ENCODE results near the gene PRPF6. TPM values are rescaled to one million over a fixed set of nuclear protein-coding genes. Genes with fewer than 3 reads are reported as not detected.

PRPF6 gene
- total and polyA plus RNA-seq, 9 donors = 46.5 to 84.9 (median 69.7) TPM

GRCh38 chr20:64057628-64058498 lies 76.9 kb downstream of the PRPF6 start:
- no peak overlapping the region for H3K27ac ChIP-seq
- whole genome bisulfite sequencing, 3 donors = 29 to 39% (median 34%) methylated on average over 32 to 33 of the region's 33 CpGs
- intact Hi-C loops (cut with DNase I) = no loop called here
- H3K27me3 ChIP-seq = no peaks in the 10 kb centered on the region
- no peak for TF ChIP-seq POLR2A (IDR thresholded peaks at IDR 0.05)
- TF ChIP-seq, protein P1, sequence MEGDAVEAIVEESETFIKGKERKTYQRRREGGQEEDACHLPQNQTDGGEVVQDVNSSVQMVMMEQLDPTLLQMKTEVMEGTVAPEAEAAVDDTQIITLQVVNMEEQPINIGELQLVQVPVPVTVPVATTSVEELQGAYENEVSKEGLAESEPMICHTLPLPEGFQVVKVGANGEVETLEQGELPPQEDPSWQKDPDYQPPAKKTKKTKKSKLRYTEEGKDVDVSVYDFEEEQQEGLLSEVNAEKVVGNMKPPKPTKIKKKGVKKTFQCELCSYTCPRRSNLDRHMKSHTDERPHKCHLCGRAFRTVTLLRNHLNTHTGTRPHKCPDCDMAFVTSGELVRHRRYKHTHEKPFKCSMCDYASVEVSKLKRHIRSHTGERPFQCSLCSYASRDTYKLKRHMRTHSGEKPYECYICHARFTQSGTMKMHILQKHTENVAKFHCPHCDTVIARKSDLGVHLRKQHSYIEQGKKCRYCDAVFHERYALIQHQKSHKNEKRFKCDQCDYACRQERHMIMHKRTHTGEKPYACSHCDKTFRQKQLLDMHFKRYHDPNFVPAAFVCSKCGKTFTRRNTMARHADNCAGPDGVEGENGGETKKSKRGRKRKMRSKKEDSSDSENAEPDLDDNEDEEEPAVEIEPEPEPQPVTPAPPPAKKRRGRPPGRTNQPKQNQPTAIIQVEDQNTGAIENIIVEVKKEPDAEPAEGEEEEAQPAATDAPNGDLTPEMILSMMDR (IDR thresholded peaks at IDR 0.05) = peak; percentile 23 to 66 (median 50)
- peak; percentile 46 to 78 (median 73) for DNase-seq
- peaks cover 2% of the 10 kb centered on the region for H3K4me1 ChIP-seq (ENCODE audit: insufficient read depth)
- no peak overlapping the region for H3K4me3 ChIP-seq
- H3K9me3 ChIP-seq = no peaks in the 10 kb centered on the region
- no peaks in the 10 kb centered on the region for H3K36me3 ChIP-seq

GRCh38 chr20:64058536-64058935 lies 77.6 kb downstream of the PRPF6 start:
- no peak for DNase-seq
- H3K27me3 ChIP-seq = no peaks in the 10 kb centered on the region
- no peak overlapping the region for H3K4me3 ChIP-seq
- TF ChIP-seq EP300 (IDR thresholded peaks at IDR 0.05) = no peak
- no peak for TF ChIP-seq POLR2A (IDR thresholded peaks at IDR 0.05)
- TF ChIP-seq, protein P1 (IDR thresholded peaks at IDR 0.05) = no peak
- H3K9me3 ChIP-seq = no peaks in the 10 kb centered on the region
- intact Hi-C loops (cut with DNase I) = no loop called here
- H3K27ac ChIP-seq = no peak overlapping the region
- 53 to 66% (median 56%) methylated on average over 12 of the region's 12 CpGs for WGBS, 3 donors
- H3K36me3 ChIP-seq = no peaks in the 10 kb centered on the region
- H3K4me1 ChIP-seq (ENCODE audit: insufficient read depth) = peaks cover 2% of the 10 kb centered on the region

GRCh38 chr20:64062276-64062595 lies 81.3 kb downstream of the PRPF6 start:
- Histone ChIP-seq H3K27ac (peak overlapping the region in 1 of 2 donors; percentile 75), H3K9me3 (no peaks in the 10 kb centered on the region), H3K4me1 (ENCODE audit: insufficient read depth) (peaks cover 4% of the 10 kb centered on the region), H3K27me3 (no peaks in the 10 kb centered on the region), H3K4me3 (peak overlapping the region; percentile 69), H3K36me3 (no peaks in the 10 kb centered on the region)
- 31 to 45% (median 38%) methylated on average over 5 of the region's 5 CpGs for WGBS, 3 donors
- intact Hi-C loops (cut with DNase I) = no loop called here
- no peak for TF ChIP-seq EP300 (IDR thresholded peaks at IDR 0.05)
- TF ChIP-seq, protein P1 (IDR thresholded peaks at IDR 0.05) = no peak
- no peak for TF ChIP-seq POLR2A (IDR thresholded peaks at IDR 0.05)
- no peak for DNase-seq

DNA sequence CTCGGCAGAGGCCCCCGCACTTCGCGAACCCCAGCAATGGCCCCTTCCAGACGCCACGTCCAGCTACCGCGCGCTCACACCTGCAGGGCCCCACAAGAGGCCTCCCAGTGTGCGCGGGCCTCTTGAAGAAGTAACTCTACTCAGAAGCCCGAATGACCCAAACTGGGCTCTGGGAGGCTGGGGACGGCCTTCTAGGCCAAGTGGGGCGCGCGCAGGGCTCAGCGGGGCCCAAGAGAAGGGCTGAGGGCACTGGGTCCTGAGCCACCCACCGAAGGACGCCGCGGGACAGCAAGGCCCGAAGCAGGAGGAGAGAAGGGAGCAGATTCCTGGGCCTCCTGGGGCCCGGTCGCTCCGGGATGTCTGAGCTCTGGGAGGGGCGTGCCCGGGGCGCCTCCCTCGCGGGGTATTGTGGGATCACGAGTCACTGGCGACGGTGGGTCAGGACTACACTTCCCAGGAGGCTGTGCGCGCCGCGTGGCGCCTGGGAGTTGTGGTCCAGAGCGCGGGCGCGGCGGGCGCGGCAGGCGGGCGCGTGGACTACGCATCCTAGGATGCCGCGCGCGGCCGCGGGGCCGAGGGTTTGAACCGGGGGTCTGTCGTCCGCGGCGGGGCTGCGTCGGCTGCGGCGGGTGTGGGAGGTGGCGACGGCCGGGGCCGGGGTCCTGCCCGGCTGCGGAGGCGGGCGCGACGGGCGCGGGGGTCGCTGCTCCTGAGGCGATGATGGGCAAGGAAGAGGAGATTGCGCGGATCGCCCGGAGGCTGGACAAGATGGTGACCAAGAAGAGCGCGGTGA lies 81.9 kb downstream of the PRPF6 start, which contains the start of gene TCEA2:
TCEA2 (plus strand) TSS at position 603 of the 793 bp plus-strand sequence; CDS start at position 718, 115 bp downstream.
- DNase-seq = peak; percentile 95 to 98 (median 97)
- H3K9me3 ChIP-seq = no peaks in the 10 kb centered on the region
- intact Hi-C loops (cut with DNase I) = no loop called here
- peaks cover 4% of the 10 kb centered on the region for H3K4me1 ChIP-seq (ENCODE audit: insufficient read depth)
- peak within 1 kb of the TSS; percentile 69 for H3K4me3 ChIP-seq
- TF ChIP-seq POLR2A (IDR thresholded peaks at IDR 0.05) = peak; percentile 63
- TF ChIP-seq, protein P1 (IDR thresholded peaks at IDR 0.05) = no peak
- H3K27ac ChIP-seq = peak within 1 kb of the TSS; percentile 53 to 75
- H3K36me3 ChIP-seq = no peaks in the 10 kb centered on the region
- 2% methylated on average over 70 to 85 of the region's 85 CpGs for WGBS, 3 donors
- no peaks in the 10 kb centered on the region for H3K27me3 ChIP-seq
